Right atrium auricular region (tissue), 2 donors: Measurements from ENCODE around the gene PPCDC. TPM values are rescaled to one million over a fixed set of nuclear protein-coding genes. Genes with fewer than 3 reads are reported as not detected.

Experiments
- DNase-seq: peaks from one replicate; pipeline ENCODE4 v3.0.0-alpha.2; 2019; ENCODE audit warnings: low spot score
- H3K27ac ChIP-seq, 2 donors: fragments of 200-600 bp; sonication (generic); 1 replicate in 1 of 2; 2 replicates in 1 of 2; pipeline ENCODE4 v1.5.1; 2016 to 2019
- H3K27me3 ChIP-seq, 2 donors: fragments of 200-600 bp; sonication (generic); one replicate each; pipeline versions ENCODE4 v1.5.1 to v1.6.0; 2017 to 2019
- H3K36me3 ChIP-seq: fragments of 200-600 bp; sonication (generic); one replicate; pipeline ENCODE4 v1.5.1; 2016
- H3K4me1 ChIP-seq, 2 donors: fragments of 200-600 bp; sonication (generic); one replicate each; pipeline versions ENCODE4 v1.5.1 to v1.6.0; 2017 to 2019
- H3K4me3 ChIP-seq, 2 donors: fragments of 200-600 bp; sonication (generic); 1 replicate in 1 of 2; 2 replicates in 1 of 2; pipeline ENCODE4 v1.5.1; 2017 to 2019; ENCODE audit warnings: mild to moderate bottlenecking in 1 of 2, moderate library complexity in 1 of 2
- H3K9me3 ChIP-seq, 2 donors: fragments of 200-600 bp; sonication (generic); one replicate each; pipeline ENCODE4 v1.5.1; 2019
- total RNA-seq, 2 donors: library from RNA; depleted of rRNA; stranded (reverse); fragments of >200 nt; gene quantifications; one replicate each; pipeline ENCODE4 v1.1.0, GENCODE V29; 2016
- TF ChIP-seq, protein P1 (sequence below), 2 donors: fragments of 200-600 bp; sonication (generic); IDR thresholded peaks; one replicate each; pipeline ENCODE4 v1.5.1; 2019; ENCODE audit warnings: antibody characterized with exemption in 2 of 2

The PPCDC gene
- total RNA-seq, 2 donors from 2014 or later, result 10.6 to 11.5 TPM

GRCh38 chr15:75034615-75035014 is 11.2 kb downstream of the PPCDC start:
- peaks cover 0 to 27% of the 10 kb centered on the region in 2 donors for H3K4me1 ChIP-seq
- H3K9me3 ChIP-seq, result no peaks in the 10 kb centered on the region
- H3K4me3 ChIP-seq, result no peak overlapping the region
- no peaks in the 10 kb centered on the region for H3K27me3 ChIP-seq
- TF ChIP-seq, protein P1, sequence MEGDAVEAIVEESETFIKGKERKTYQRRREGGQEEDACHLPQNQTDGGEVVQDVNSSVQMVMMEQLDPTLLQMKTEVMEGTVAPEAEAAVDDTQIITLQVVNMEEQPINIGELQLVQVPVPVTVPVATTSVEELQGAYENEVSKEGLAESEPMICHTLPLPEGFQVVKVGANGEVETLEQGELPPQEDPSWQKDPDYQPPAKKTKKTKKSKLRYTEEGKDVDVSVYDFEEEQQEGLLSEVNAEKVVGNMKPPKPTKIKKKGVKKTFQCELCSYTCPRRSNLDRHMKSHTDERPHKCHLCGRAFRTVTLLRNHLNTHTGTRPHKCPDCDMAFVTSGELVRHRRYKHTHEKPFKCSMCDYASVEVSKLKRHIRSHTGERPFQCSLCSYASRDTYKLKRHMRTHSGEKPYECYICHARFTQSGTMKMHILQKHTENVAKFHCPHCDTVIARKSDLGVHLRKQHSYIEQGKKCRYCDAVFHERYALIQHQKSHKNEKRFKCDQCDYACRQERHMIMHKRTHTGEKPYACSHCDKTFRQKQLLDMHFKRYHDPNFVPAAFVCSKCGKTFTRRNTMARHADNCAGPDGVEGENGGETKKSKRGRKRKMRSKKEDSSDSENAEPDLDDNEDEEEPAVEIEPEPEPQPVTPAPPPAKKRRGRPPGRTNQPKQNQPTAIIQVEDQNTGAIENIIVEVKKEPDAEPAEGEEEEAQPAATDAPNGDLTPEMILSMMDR (IDR thresholded peaks at IDR 0.05), result no peak
- no peak for DNase-seq
- H3K36me3 ChIP-seq, result no peaks in the 10 kb centered on the region
- H3K27ac ChIP-seq, result no peak overlapping the region

DNA sequence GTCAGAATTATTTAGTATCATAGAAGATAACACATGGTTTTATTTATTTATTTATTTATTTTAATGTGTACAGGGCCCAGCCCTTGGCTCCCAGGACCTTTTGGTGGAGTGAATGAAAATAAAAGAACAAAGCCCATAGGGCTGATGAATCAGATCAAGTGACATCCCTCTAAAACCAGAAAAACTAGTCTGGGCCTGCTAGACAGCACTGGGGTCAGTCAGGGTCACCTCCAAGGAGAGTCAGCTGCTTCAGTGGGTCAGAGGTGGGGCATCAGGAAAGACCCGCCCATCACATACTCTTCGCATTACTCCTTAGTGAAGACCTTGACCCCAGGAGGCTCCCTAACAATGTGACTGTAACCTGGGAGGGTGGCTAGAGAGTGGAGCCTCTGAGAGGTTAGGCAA is 12.8 kb downstream of the PPCDC start:
- Histone ChIP-seq H3K36me3 (no peaks in the 10 kb centered on the region), H3K27ac (no peak overlapping the region), H3K4me3 (no peak overlapping the region), H3K27me3 (no peaks in the 10 kb centered on the region), H3K9me3 (no peaks in the 10 kb centered on the region), H3K4me1 (peaks cover 0 to 11% of the 10 kb centered on the region in 2 donors)
- TF ChIP-seq, protein P1 (IDR thresholded peaks at IDR 0.05), result no peak
- no peak for DNase-seq

DNA sequence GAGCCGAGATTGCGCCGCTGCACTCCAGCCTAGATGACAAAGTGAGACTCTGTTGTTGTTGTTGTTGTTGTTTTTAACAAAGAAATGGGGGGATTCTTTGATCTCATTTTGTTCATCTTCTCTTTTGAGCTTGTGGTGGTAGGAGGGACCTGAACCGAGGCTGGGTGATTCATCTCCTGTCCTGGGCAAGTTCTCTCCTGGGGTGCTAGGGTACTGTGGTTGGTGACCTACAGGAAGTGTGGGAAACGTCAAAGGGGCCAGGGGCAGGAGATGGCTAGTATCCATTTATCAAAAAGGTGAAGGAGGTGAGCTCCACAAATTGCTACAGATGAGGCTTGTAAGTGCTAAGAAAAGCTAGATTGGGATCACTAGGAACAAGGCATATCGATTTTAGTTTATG is 14.3 kb downstream of the PPCDC start:
- Histone ChIP-seq H3K36me3 (no peaks in the 10 kb centered on the region), H3K4me1 (peaks cover 0 to 12% of the 10 kb centered on the region in 2 donors), H3K9me3 (no peaks in the 10 kb centered on the region), H3K27me3 (no peaks in the 10 kb centered on the region), H3K27ac (no peak overlapping the region), H3K4me3 (no peak overlapping the region)
- TF ChIP-seq, protein P1 (IDR thresholded peaks at IDR 0.05), result no peak
- no peak for DNase-seq

DNA sequence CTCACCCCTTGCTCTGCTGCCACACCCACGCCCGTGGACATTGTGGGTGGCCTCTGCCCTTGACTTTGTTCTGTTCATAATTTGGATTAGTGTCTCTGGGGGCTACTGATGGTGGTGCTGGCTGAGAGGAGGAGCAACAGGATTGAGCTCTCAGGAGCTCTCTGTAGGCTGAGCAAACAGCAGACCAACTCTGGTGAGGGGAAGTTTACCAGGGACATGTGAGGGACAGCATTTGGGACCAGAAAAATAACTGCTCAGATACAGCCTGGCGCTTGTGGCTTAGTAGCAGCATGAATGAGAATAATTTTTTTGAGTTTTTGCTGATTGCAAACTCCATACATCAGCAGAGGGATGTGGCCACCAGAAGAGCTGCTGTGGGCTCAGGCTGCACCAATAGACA is 14.8 kb downstream of the PPCDC start:
- Histone ChIP-seq H3K27me3 (no peaks in the 10 kb centered on the region), H3K27ac (no peak overlapping the region), H3K4me1 (peaks cover 0 to 17% of the 10 kb centered on the region in 2 donors), H3K9me3 (no peaks in the 10 kb centered on the region), H3K36me3 (no peaks in the 10 kb centered on the region), H3K4me3 (no peak overlapping the region)
- TF ChIP-seq, protein P1 (IDR thresholded peaks at IDR 0.05), result no peak
- DNase-seq, result no peak

DNA sequence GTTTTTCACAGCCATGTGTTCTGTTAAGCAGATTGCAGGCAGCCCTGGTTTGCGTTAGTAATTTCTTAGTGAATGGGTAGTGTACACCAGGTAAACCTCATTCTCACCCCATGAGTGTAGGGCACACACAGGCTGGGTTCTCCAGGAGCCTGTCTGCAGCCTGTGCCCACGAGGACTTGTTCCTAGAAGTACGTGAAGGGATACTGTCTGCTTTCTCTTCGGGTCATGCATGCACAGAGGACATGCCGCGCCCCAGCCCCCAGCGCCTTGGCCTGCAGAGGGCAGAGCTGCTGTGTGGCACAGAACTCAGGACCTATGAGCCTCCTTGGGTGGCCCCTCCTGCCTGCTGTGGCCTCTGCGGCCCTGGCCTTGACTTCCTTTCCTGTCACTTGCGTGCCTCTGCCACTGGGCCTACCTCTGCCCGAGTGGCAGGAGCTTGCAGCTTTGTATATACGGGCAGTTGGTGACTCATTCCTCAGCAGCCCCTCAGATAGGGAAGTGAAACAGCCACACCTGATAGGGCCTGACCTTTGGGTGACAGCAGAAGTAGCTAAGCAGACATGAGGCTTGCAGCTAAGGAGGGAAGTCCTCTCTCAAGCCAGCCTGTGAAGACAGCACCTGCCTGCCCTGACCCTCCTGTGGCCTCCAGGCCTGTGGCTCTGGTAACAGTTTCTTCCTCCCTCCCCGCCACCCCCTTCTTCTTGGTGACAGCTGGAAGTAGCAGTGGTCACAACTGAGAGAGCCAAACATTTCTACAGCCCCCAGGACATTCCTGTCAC is 19.5 kb downstream of the PPCDC start:
- Histone ChIP-seq H3K36me3 (no peaks in the 10 kb centered on the region), H3K9me3 (no peaks in the 10 kb centered on the region), H3K4me1 (peaks cover 0 to 63% of the 10 kb centered on the region in 2 donors), H3K27ac (peak overlapping the region; percentile 83 to 89), H3K4me3 (no peak overlapping the region), H3K27me3 (no peaks in the 10 kb centered on the region)
- peak; percentile 89 for DNase-seq
- TF ChIP-seq, protein P1 (IDR thresholded peaks at IDR 0.05), result peak; percentile 6 to 67
